HEK293T (cell line): ENCODE data around the gene LTBP1.
"Not testable (repeated sequence)": the region's sequence is repeated elsewhere in the genome, so short reads cannot be mapped to it uniquely, and the experiment has no call there.

Experiments
- CTCF ChIA-PET: fragments of 350-600 bp; formaldehyde crosslinking; extraction: SDS; loops from one replicate; lab custom pipeline; 2021; ENCODE audit warnings: antibody characterized with exemption, inconsistent platforms; lab: Yijun Ruan, JAX
- POLR2A ChIA-PET: fragments of 350-600 bp; formaldehyde crosslinking; extraction: SDS; loops from one replicate; lab custom pipeline; 2020; ENCODE audit warnings: antibody characterized with exemption, inconsistent platforms; lab: Yijun Ruan, JAX
- DNase-seq: peaks from one replicate; pipeline ENCODE4 v3.0.0; 2012; ENCODE audit warnings: mixed read lengths; ENCODE audit errors: extremely low spot score
- ARNT ChIP-seq: fragments of 450-650 bp; IDR thresholded peaks from 2 replicates; pipeline ENCODE4 v1.6.1; 2017; ENCODE audit warnings: mild to moderate bottlenecking
- BHLHE40 ChIP-seq: fragments of 450-650 bp; IDR thresholded peaks from 2 replicates; pipeline ENCODE4 v1.6.1; 2016; ENCODE audit warnings: mild to moderate bottlenecking, moderate library complexity, borderline replicate concordance
- CTBP1 ChIP-seq: fragments of 450-650 bp; IDR thresholded peaks from 2 replicates; pipeline ENCODE4 v1.6.1; 2016; ENCODE audit warnings: borderline replicate concordance
- ELF4 ChIP-seq: fragments of 450-650 bp; IDR thresholded peaks from 2 replicates; pipeline ENCODE4 v1.6.1; 2017; ENCODE audit warnings: antibody characterized with exemption
- FOXA1 ChIP-seq: fragments of 450-650 bp; IDR thresholded peaks from 2 replicates; pipeline ENCODE4 v1.6.1; 2016; ENCODE audit warnings: mild to moderate bottlenecking
- FOXK2 ChIP-seq: fragments of 450-650 bp; IDR thresholded peaks from 2 replicates; pipeline ENCODE4 v1.6.1; 2016; ENCODE audit warnings: mild to moderate bottlenecking
- FOXM1 ChIP-seq: fragments of 450-650 bp; IDR thresholded peaks from 2 replicates; pipeline ENCODE4 v1.6.1; 2017; ENCODE audit warnings: mild to moderate bottlenecking, borderline replicate concordance
- HDGF ChIP-seq: fragments of 450-650 bp; IDR thresholded peaks from 2 replicates; pipeline ENCODE4 v1.6.1; 2017; ENCODE audit warnings: antibody characterized with exemption, borderline replicate concordance
- L3MBTL2 ChIP-seq: fragments of 450-650 bp; conservative IDR thresholded peaks from 2 replicates; pipeline ENCODE4 v1.6.1; 2016; ENCODE audit warnings: mild to moderate bottlenecking
- LEF1 ChIP-seq: fragments of 450-650 bp; IDR thresholded peaks from 2 replicates; pipeline ENCODE4 v1.6.1; 2017; ENCODE audit warnings: mild to moderate bottlenecking, borderline replicate concordance
- NFRKB ChIP-seq: fragments of 450-650 bp; IDR thresholded peaks from 2 replicates; pipeline ENCODE4 v1.6.1; 2016; ENCODE audit warnings: mild to moderate bottlenecking, moderate library complexity
- PKNOX1 ChIP-seq: fragments of 450-650 bp; IDR thresholded peaks from 2 replicates; pipeline ENCODE4 v1.6.1; 2016
- SP1 ChIP-seq: fragments of 450-650 bp; IDR thresholded peaks from 2 replicates; pipeline ENCODE4 v1.6.1; 2017
- SUZ12 ChIP-seq: fragments of 450-650 bp; IDR thresholded peaks from 2 replicates; pipeline ENCODE4 v1.6.1; 2016; ENCODE audit warnings: mild to moderate bottlenecking
- TARDBP ChIP-seq: fragments of 450-650 bp; IDR thresholded peaks from 2 replicates; pipeline ENCODE4 v1.6.1; 2016
- ZNF384 ChIP-seq: fragments of 450-650 bp; IDR thresholded peaks from 2 replicates; pipeline ENCODE4 v1.6.1; 2016

The LTBP1 gene

GRCh38 chr2:33230195-33230594 is 283.4 kb downstream of the LTBP1 start:
- no peak for DNase-seq
- peak; percentile 83 for TF ChIP-seq PKNOX1
- TF ChIP-seq CTBP1 = no peak
- TF ChIP-seq SP1 = no peak
- CTCF ChIA-PET = no interaction called here
- POLR2A ChIA-PET = no interaction called here

GRCh38 chr2:33230842-33231241 is 284.1 kb downstream of the LTBP1 start:
- CTCF ChIA-PET = no interaction called here
- TF ChIP-seq SUZ12 = no peak
- no peak for TF ChIP-seq LEF1
- TF ChIP-seq L3MBTL2 = no peak
- TF ChIP-seq TARDBP = no peak
- TF ChIP-seq ZNF384 = no peak
- no peak for TF ChIP-seq SP1
- TF ChIP-seq HDGF = no peak
- no peak for TF ChIP-seq ELF4
- TF ChIP-seq PKNOX1 = no peak
- TF ChIP-seq NFRKB = no peak
- TF ChIP-seq FOXM1 = no peak
- no peak for TF ChIP-seq BHLHE40
- no peak for TF ChIP-seq FOXK2
- no peak for TF ChIP-seq ARNT
- TF ChIP-seq CTBP1 = no peak
- no peak for TF ChIP-seq FOXA1
- no peak for DNase-seq
- POLR2A ChIA-PET = interaction anchor here (0.8 kb wide), 1 partner anchor 8 kb away, joined by 3 read pairs; no protein-coding TSS in a partner anchor

- CTCF ChIA-PET, DNase-seq, POLR2A ChIA-PET: not testable (repeated sequence)
Measured at GRCh38 chr2:33235559-33235958, 288.8 kb downstream of the LTBP1 start.

- POLR2A ChIA-PET = no interaction called here
- CTCF ChIA-PET = no interaction called here
- TF ChIP-seq HDGF (no peak), BHLHE40 (no peak), SP1 (no peak), LEF1 (no peak), FOXA1 (no peak), ELF4 (no peak), NFRKB (no peak), ZNF384 (no peak), ARNT (no peak), L3MBTL2 (no peak), SUZ12 (no peak), TARDBP (no peak), FOXM1 (no peak), CTBP1 (no peak)
- DNase-seq = no peak
Measured at GRCh38 chr2:33236482-33237385, 290.0 kb downstream of the LTBP1 start.

- no peak for DNase-seq
- POLR2A ChIA-PET = no interaction called here
- CTCF ChIA-PET = no interaction called here
- TF ChIP-seq ZNF384 (no peak), ARNT (no peak), FOXM1 (no peak), L3MBTL2 (no peak), ELF4 (no peak), SP1 (no peak), FOXK2 (no peak), HDGF (no peak), LEF1 (no peak), CTBP1 (no peak), PKNOX1 (no peak), FOXA1 (no peak), NFRKB (no peak), BHLHE40 (no peak), TARDBP (no peak), SUZ12 (no peak)
Measured at GRCh38 chr2:33238111-33238510, 291.4 kb downstream of the LTBP1 start.

GRCh38 chr2:33240178-33240577 is 293.4 kb downstream of the LTBP1 start:
- DNase-seq = no peak
- ChIA-PET CTCF (no interaction called here), POLR2A (no interaction called here)
- no peak for TF ChIP-seq SP1
- TF ChIP-seq FOXM1 = no peak
- no peak for TF ChIP-seq FOXK2
- no peak for TF ChIP-seq NFRKB
- no peak for TF ChIP-seq FOXA1
- TF ChIP-seq ELF4 = no peak
- TF ChIP-seq CTBP1 = no peak
- TF ChIP-seq TARDBP = no peak
- no peak for TF ChIP-seq PKNOX1
